CD4-positive, alpha-beta T cell (primary cell): ENCODE data around the gene FIGLA. TPM values are rescaled to one million over a fixed set of nuclear protein-coding genes. Genes with fewer than 3 reads are reported as not detected.

Experiments used
- ATAC-seq: fragments of 200-7000 bp; cut with Tn5 transposase; one replicate; pipeline ENCODE4 v1.10.0; 2022; ENCODE audit warnings: mild to moderate bottlenecking; ENCODE audit not compliant: poor library complexity
- CTCF ChIA-PET: fragments of 350-600 bp; sonication (Branson Sonifier 250); formaldehyde crosslinking; loops from one replicate; lab custom pipeline; 2021; ENCODE audit warnings: antibody characterized with exemption, inconsistent platforms; lab: Charles Lee
- POLR2A ChIA-PET: fragments of 350-600 bp; sonication (Branson Sonifier 250); formaldehyde crosslinking; loops from one replicate; lab custom pipeline; 2021; ENCODE audit warnings: antibody characterized with exemption, inconsistent platforms; lab: Charles Lee
- DNase-seq, 14 experiments: peaks; one replicate each; pipeline ENCODE4 v3.0.0-alpha.2; 2013 to 2020; ENCODE audit warnings: mixed read lengths in 2 of 14
- H3K27ac ChIP-seq, 2 donors: one replicate each; pipeline versions ENCODE4 v1.5.1 to v1.7.0; 2013; ENCODE audit warnings: low read length in 2 of 2, low read depth in 1 of 2, mild to moderate bottlenecking in 1 of 2
- H3K27me3 ChIP-seq, 2 experiments: 1 replicate in 1 of 2; 2 replicates in 1 of 2; pipeline versions ENCODE4 v1.6.1 to v1.7.0; 2013; ENCODE audit warnings: low read length in 2 of 2, control low read depth in 1 of 2, mild to moderate bottlenecking in 1 of 2, moderate library complexity in 1 of 2; ENCODE audit not compliant: insufficient read depth in 2 of 2, control insufficient read depth in 1 of 2
- H3K36me3 ChIP-seq: one replicate; pipeline ENCODE4 v1.6.1; 2013; ENCODE audit warnings: low read length, control low read depth; ENCODE audit not compliant: insufficient read depth
- H3K4me1 ChIP-seq: one replicate; pipeline ENCODE4 v1.6.1; 2013; ENCODE audit warnings: low read length, control low read depth; ENCODE audit not compliant: insufficient read depth
- H3K4me3 ChIP-seq: one replicate; pipeline ENCODE4 v1.5.1; 2013; ENCODE audit warnings: mild to moderate bottlenecking, low read length, moderate library complexity
- H3K9me3 ChIP-seq, 2 experiments: 1 replicate in 1 of 2; 2 replicates in 1 of 2; pipeline versions ENCODE4 v1.6.1 to v1.7.0; 2013; ENCODE audit warnings: low read length in 2 of 2, mild to moderate bottlenecking in 2 of 2, control low read depth in 1 of 2, moderate library complexity in 1 of 2; ENCODE audit not compliant: control insufficient read depth in 1 of 2, insufficient read depth in 1 of 2
- H3K27ac Mint-ChIP-seq: one replicate; pipeline ENCODE4 v1.8.0; 2020; ENCODE audit warnings: mixed read lengths
- H3K27me3 Mint-ChIP-seq: one replicate; pipeline ENCODE4 v1.8.0; 2021; ENCODE audit warnings: mixed read lengths
- H3K36me3 Mint-ChIP-seq: one replicate; pipeline ENCODE4 v1.8.0; 2021; ENCODE audit warnings: low read depth, mixed read lengths
- H3K4me1 Mint-ChIP-seq: one replicate; pipeline ENCODE4 v1.8.0; 2021; ENCODE audit warnings: low read depth, mixed read lengths
- H3K4me3 Mint-ChIP-seq: one replicate; pipeline ENCODE4 v1.8.0; 2020; ENCODE audit warnings: mild to moderate bottlenecking, mixed read lengths
- H3K9me3 Mint-ChIP-seq: one replicate; pipeline ENCODE4 v1.8.0; 2020; ENCODE audit warnings: mixed read lengths
- intact Hi-C, 2 experiments: fragments of 100-400 bp; cut with DNase I in 1 of 2; cut with micrococcal nuclease in 1 of 2; formaldehyde crosslinking; loops; one replicate each; pipeline versions ENCODE4 v1.15.1 to v1.9.0; 2023 to 2025; cut with DNase I, micrococcal nuclease
- total RNA-seq, 174 experiments: library from RNA in 2 of 174; stranded (reverse) in 2 of 174; gene quantifications; one replicate each; pipeline ENCODE4 v1.2.3 and lab custom pipeline; 2021 to 2026
- TF ChIP-seq, protein P1 (sequence below): fragments of 200-600 bp; IDR thresholded peaks from one replicate; pipeline ENCODE4 v1.8.0; 2022; ENCODE audit warnings: antibody characterized with exemption, mild to moderate bottlenecking

The FIGLA gene
- total RNA-seq, 2 experiments from 2014 or later, result not detected

DNA sequence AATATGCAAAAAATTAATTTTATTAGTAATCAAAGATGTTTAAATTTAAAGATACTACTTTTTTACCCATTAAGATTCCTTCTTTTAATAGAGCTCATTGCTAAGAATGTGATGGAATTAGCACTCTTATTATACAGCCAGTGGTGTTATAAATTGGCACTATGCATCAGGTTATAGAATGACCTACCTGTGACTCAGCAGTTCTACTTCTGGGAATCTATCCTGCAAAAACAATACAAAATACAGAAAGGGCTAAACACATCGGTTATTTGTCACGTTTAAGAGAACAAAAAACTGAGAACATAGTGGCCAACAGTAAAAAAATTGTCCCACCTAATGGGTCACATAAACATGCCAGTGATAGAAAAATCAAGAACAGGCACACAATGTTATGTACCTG, 13.0 kb downstream of the FIGLA start:
- ChIA-PET CTCF (no interaction called here), POLR2A (no interaction called here)
- Histone ChIP-seq H3K9me3 (no peaks in the 10 kb centered on the region), H3K36me3 (no peaks in the 10 kb centered on the region), H3K27ac (no peak overlapping the region), H3K27me3 (peaks cover 15 to 16% of the 10 kb centered on the region in 2 experiments), H3K4me3 (no peak overlapping the region), H3K4me1 (no peaks in the 10 kb centered on the region)
- no peaks in the 10 kb centered on the region for H3K4me1 Mint-ChIP-seq
- TF ChIP-seq, protein P1, sequence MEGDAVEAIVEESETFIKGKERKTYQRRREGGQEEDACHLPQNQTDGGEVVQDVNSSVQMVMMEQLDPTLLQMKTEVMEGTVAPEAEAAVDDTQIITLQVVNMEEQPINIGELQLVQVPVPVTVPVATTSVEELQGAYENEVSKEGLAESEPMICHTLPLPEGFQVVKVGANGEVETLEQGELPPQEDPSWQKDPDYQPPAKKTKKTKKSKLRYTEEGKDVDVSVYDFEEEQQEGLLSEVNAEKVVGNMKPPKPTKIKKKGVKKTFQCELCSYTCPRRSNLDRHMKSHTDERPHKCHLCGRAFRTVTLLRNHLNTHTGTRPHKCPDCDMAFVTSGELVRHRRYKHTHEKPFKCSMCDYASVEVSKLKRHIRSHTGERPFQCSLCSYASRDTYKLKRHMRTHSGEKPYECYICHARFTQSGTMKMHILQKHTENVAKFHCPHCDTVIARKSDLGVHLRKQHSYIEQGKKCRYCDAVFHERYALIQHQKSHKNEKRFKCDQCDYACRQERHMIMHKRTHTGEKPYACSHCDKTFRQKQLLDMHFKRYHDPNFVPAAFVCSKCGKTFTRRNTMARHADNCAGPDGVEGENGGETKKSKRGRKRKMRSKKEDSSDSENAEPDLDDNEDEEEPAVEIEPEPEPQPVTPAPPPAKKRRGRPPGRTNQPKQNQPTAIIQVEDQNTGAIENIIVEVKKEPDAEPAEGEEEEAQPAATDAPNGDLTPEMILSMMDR, result no peak
- H3K36me3 Mint-ChIP-seq, result no peaks in the 10 kb centered on the region
- peaks cover 39% of the 10 kb centered on the region for H3K27me3 Mint-ChIP-seq
- intact Hi-C loops, result no loop called here
- no peaks in the 10 kb centered on the region for H3K9me3 Mint-ChIP-seq
- H3K27ac Mint-ChIP-seq, result no peak overlapping the region
- DNase-seq (no peak), ATAC-seq (no peak)
- H3K4me3 Mint-ChIP-seq, result no peak overlapping the region

DNA sequence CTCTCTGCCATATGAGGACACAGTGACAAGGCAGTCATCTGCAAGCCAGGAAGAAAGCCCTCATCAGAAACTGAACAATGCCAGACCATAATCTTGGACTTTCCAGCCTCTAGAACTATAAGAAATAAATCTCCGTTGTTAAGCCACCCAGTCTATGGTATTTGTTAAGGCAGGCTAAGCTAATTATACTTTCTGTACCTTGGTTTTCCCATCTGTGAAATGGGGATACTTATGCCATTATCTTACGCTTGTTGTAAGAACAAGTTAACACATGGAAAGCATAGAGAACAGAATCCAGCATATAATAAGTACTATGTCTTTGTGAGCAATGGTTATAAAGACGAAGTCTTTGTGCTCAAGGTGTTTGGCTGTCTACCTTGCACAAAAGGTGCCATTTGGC, 14.2 kb downstream of the FIGLA start:
- TF ChIP-seq, protein P1, result no peak
- H3K27me3 Mint-ChIP-seq, result peaks cover 49% of the 10 kb centered on the region
- CTCF ChIA-PET, result no interaction called here

DNA sequence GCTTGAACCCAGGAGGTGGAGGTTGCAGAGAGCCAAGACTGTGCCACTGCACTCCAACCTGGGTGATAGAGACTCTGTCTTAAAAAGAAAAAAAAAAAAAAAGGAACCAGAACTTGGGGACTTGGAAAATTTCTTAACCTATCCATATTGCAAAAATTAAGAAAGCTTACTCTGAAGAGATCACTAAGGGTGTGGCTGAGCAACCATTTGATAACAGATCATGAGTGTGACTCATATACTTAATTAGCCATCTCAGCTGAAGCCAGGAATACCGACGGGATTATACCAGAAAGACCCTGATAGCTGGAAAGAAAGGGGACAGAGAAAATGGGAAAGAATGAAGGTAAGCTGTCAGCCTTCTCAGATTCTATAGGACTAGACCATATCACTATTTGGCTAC, 15.3 kb downstream of the FIGLA start:
- peaks cover 57% of the 10 kb centered on the region for H3K27me3 Mint-ChIP-seq
- Histone ChIP-seq H3K36me3 (no peaks in the 10 kb centered on the region), H3K27ac (no peak overlapping the region), H3K9me3 (no peaks in the 10 kb centered on the region), H3K4me3 (no peak overlapping the region), H3K4me1 (no peaks in the 10 kb centered on the region), H3K27me3 (peaks cover 16 to 24% of the 10 kb centered on the region in 2 experiments)
- H3K27ac Mint-ChIP-seq, result no peak overlapping the region
- H3K4me3 Mint-ChIP-seq, result no peak overlapping the region
- ChIA-PET POLR2A (no interaction called here), CTCF (no interaction called here)
- H3K36me3 Mint-ChIP-seq, result no peaks in the 10 kb centered on the region
- TF ChIP-seq, protein P1, result no peak
- DNase-seq (no peak), ATAC-seq (no peak)
- H3K9me3 Mint-ChIP-seq, result no peaks in the 10 kb centered on the region
- intact Hi-C loops, result no loop called here
- H3K4me1 Mint-ChIP-seq, result no peaks in the 10 kb centered on the region

More for the DNA sequence above, 14.2 kb downstream of the FIGLA start:
- H3K4me1 Mint-ChIP-seq, result no peaks in the 10 kb centered on the region
- POLR2A ChIA-PET, result no interaction called here
- Histone ChIP-seq H3K27me3 (peaks cover 16 to 24% of the 10 kb centered on the region in 2 experiments), H3K27ac (no peak overlapping the region), H3K4me1 (no peaks in the 10 kb centered on the region), H3K9me3 (no peaks in the 10 kb centered on the region), H3K4me3 (no peak overlapping the region), H3K36me3 (no peaks in the 10 kb centered on the region)
- no peak overlapping the region for H3K4me3 Mint-ChIP-seq
- no peak overlapping the region for H3K27ac Mint-ChIP-seq
- no peaks in the 10 kb centered on the region for H3K9me3 Mint-ChIP-seq
- intact Hi-C loops, result no loop called here
- H3K36me3 Mint-ChIP-seq, result no peaks in the 10 kb centered on the region
- no peak for DNase-seq
- no peak for ATAC-seq
